ENCODE measurements around the gene ADCY9.
"Not testable (repeated sequence)": the region's sequence is repeated elsewhere in the genome, so short reads cannot be mapped to it uniquely, and the experiment has no call there.

Gene ADCY9

GRCh38 chr16:3966681-3967080 lies 149.6 kb downstream of the ADCY9 start:
- no peak for DNase-seq

- DNase-seq = no peak
Measured at GRCh38 chr16:3965781-3966582, 150.3 kb downstream of the ADCY9 start.

GRCh38 chr16:3965306-3965705 lies 150.9 kb downstream of the ADCY9 start:
- DNase-seq = no peak

- no peak for DNase-seq
Measured at GRCh38 chr16:3964686-3965290, 151.5 kb downstream of the ADCY9 start.

- no peak for DNase-seq
Measured at GRCh38 chr16:3963886-3964685, 152.2 kb downstream of the ADCY9 start.

- DNase-seq = no peak
Measured at GRCh38 chr16:3963203-3963602, 153.0 kb downstream of the ADCY9 start.

GRCh38 chr16:3961449-3961849 lies 154.8 kb downstream of the ADCY9 start:
- DNase-seq = no peak

- not testable (repeated sequence) for DNase-seq
Measured at GRCh38 chr16:3959926-3960590, 156.2 kb downstream of the ADCY9 start.

GRCh38 chr16:3959148-3959547 lies 157.1 kb downstream of the ADCY9 start:
- DNase-seq = no peak

GRCh38 chr16:3957344-3957980 lies 158.8 kb downstream of the ADCY9 start:
- DNase-seq = peak in 1 of 2 experiments; percentile 51

- DNase-seq = no peak
Measured at GRCh38 chr16:3954411-3954921, 161.8 kb downstream of the ADCY9 start.

- no peak for DNase-seq
Measured at GRCh38 chr16:3953728-3954410, 162.4 kb downstream of the ADCY9 start.

GRCh38 chr16:3952737-3953131 lies 163.5 kb downstream of the ADCY9 start:
- DNase-seq = no peak

GRCh38 chr16:3951861-3952736 lies 164.1 kb downstream of the ADCY9 start:
- DNase-seq = no peak

GRCh38 chr16:3951380-3951779 lies 164.9 kb downstream of the ADCY9 start:
- DNase-seq = not testable (repeated sequence)

GRCh38 chr16:3950343-3951193 lies 165.7 kb downstream of the ADCY9 start:
- DNase-seq = no peak

- no peak for DNase-seq
Measured at GRCh38 chr16:3949946-3950342, 166.3 kb downstream of the ADCY9 start.

GRCh38 chr16:3949287-3949686 lies 167.0 kb downstream of the ADCY9 start:
- DNase-seq = no peak

- DNase-seq = no peak
Measured at GRCh38 chr16:3948378-3948995, 167.8 kb downstream of the ADCY9 start.

Measured in NCI-H526 (cell line).